Measurements from ENCODE around the gene TDRD9.

- TF ChIP-seq EZH2 (IDR thresholded peaks at IDR 0.05) (no peak), POLR2AphosphoS5 (IDR thresholded peaks at IDR 0.05; ENCODE audit: borderline replicate concordance, low read depth, low read length) (no peak), FOXP2 (optimal IDR thresholded peaks at IDR 0.05; ENCODE audit: control extremely low read depth, extremely low read length, insufficient read depth) (no peak)
These were observed 37.2 kb upstream of the TDRD9 start for GRCh38 chr14:103890821-103891666.
